Natural killer cell treated with Interleukin-12 subunit alpha and Interleukin-12 subunit beta and Interleukin-15 and Interleukin-18, amount 100 ng/mL, for 72 hours (primary cell): Measurements from ENCODE around the gene DIO2. TPM values are rescaled to one million over a fixed set of nuclear protein-coding genes. Genes with fewer than 3 reads are reported as not detected.

ENCODE experiments used
- ATAC-seq, 2 donors: fragments of 150-1000 bp; cut with Tn5 transposase in 1 of 2; sonication (Bioruptor Pico), chemical (Tn5 transposase) in 1 of 2; 2 replicates each; pipeline ENCODE4 v1.10.0; 2021
- DNase-seq: peaks from one replicate; pipeline ENCODE4 v3.0.0; 2022; ENCODE audit warnings: low spot score
- H3K27ac Mint-ChIP-seq, 2 donors: 1 replicate in 1 of 2; 2 replicates in 1 of 2; pipeline ENCODE4 v1.8.0; 2022; ENCODE audit warnings: mixed read lengths in 2 of 2, mild to moderate bottlenecking in 1 of 2, moderate library complexity in 1 of 2
- H3K27me3 Mint-ChIP-seq, 2 donors: 1 replicate in 1 of 2; 2 replicates in 1 of 2; pipeline ENCODE4 v1.8.0; 2022; ENCODE audit warnings: mixed read lengths in 2 of 2
- H3K36me3 Mint-ChIP-seq: one replicate; pipeline ENCODE4 v1.8.0; 2022; ENCODE audit warnings: mixed read lengths
- H3K4me1 Mint-ChIP-seq, 2 donors: 1 replicate in 1 of 2; 2 replicates in 1 of 2; pipeline ENCODE4 v1.8.0; 2022; ENCODE audit warnings: low read depth in 2 of 2, mixed read lengths in 2 of 2, mild to moderate bottlenecking in 1 of 2
- H3K4me3 Mint-ChIP-seq: one replicate; pipeline ENCODE4 v1.8.0; 2022; ENCODE audit warnings: mixed read lengths
- H3K9me3 Mint-ChIP-seq: 2 replicates; pipeline ENCODE4 v1.8.0; 2022; ENCODE audit warnings: mixed read lengths
- total RNA-seq, 2 donors: library from RNA; stranded (reverse); gene quantifications; one replicate each; pipeline ENCODE4 v1.2.3, GENCODE V29; 2022

DIO2 gene
- not detected for total RNA-seq

- H3K4me3 Mint-ChIP-seq = no peak within 1 kb of the TSS
- peaks cover 0 to 6% of the 10 kb centered on the region in 2 donors for H3K27me3 Mint-ChIP-seq
- ATAC-seq = no peak
- H3K9me3 Mint-ChIP-seq = peaks cover 7% of the 10 kb centered on the region
- no peak for DNase-seq
- no peaks in the 10 kb centered on the region for H3K36me3 Mint-ChIP-seq
- H3K4me1 Mint-ChIP-seq = peaks cover 3 to 5% of the 10 kb centered on the region in 2 donors
- no peak within 1 kb of the TSS for H3K27ac Mint-ChIP-seq
Measured at GRCh38 chr14:80211153-80212022, at the start of gene DIO2. TSS of gene DIO2 (minus strand) at chr14:80211504. CDS start at chr14:80211472, 32 bp downstream.

DNA sequence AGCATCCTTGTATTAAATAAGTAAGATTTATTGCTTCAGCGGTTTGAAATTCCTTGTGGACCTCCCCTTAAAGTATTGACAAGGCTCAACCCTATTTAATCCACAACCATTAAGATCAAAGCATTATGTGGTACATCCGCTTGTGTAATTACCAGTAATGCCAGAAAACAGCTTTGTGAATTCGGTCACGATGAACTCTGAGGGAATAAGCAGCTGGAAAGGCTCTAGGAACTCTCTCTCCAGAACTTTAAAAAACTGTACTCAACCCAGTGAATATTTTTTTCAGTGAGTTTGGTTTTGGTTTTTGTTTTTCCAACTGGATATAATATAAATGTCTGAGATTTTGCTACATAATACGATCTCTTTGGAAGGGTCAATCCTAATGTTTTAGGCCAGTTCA lies 49.3 kb upstream of the DIO2 start:
- DNase-seq (no peak), ATAC-seq (no peak)
- no peak overlapping the region for H3K27ac Mint-ChIP-seq
- no peaks in the 10 kb centered on the region for H3K27me3 Mint-ChIP-seq
- H3K9me3 Mint-ChIP-seq = peaks cover 24% of the 10 kb centered on the region
- no peak overlapping the region for H3K4me3 Mint-ChIP-seq
- no peaks in the 10 kb centered on the region for H3K4me1 Mint-ChIP-seq
- H3K36me3 Mint-ChIP-seq = no peaks in the 10 kb centered on the region

DNA sequence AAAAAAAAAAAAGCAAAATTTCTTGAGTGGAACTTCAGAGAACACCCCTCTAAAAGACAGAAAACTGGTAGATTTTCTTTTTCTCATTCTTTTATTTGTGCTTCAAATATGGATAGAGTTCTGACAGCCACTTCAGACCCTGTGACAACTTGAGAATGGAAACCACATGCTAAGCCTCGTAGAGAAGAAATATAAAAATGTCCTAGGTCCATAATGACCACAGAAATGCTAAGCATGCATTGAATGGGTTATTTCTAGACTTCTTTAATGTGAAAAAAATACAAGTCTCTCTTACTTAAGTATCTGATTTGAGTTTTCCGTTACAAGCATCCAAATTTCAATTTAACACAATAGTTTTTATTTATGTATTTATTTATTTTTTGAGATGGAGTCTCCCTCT lies 28.3 kb upstream of the DIO2 start:
- Mint-ChIP-seq H3K4me3 (no peak overlapping the region), H3K9me3 (peaks cover 6% of the 10 kb centered on the region), H3K36me3 (peaks cover 6% of the 10 kb centered on the region), H3K27me3 (no peaks in the 10 kb centered on the region), H3K27ac (no peak overlapping the region), H3K4me1 (no peaks in the 10 kb centered on the region)
- DNase-seq = no peak
- ATAC-seq = no peak

- no peak for ATAC-seq
- Mint-ChIP-seq H3K4me3 (no peak overlapping the region), H3K36me3 (peaks cover 6% of the 10 kb centered on the region), H3K4me1 (no peaks in the 10 kb centered on the region), H3K27me3 (no peaks in the 10 kb centered on the region), H3K9me3 (peaks cover 6% of the 10 kb centered on the region), H3K27ac (no peak overlapping the region)
- no peak for DNase-seq
Measured at GRCh38 chr14:80237143-80237542, 25.8 kb upstream of the DIO2 start.

- DNase-seq (no peak), ATAC-seq (no peak)
- Mint-ChIP-seq H3K9me3 (peaks cover 15% of the 10 kb centered on the region), H3K36me3 (peaks cover 6% of the 10 kb centered on the region), H3K27me3 (no peaks in the 10 kb centered on the region), H3K27ac (no peak overlapping the region), H3K4me1 (no peaks in the 10 kb centered on the region), H3K4me3 (no peak overlapping the region)
Measured at GRCh38 chr14:80233470-80234089, 22.3 kb upstream of the DIO2 start.

- H3K4me1 Mint-ChIP-seq = no peaks in the 10 kb centered on the region
- no peak for ATAC-seq
- no peaks in the 10 kb centered on the region for H3K27me3 Mint-ChIP-seq
- peaks cover 12% of the 10 kb centered on the region for H3K9me3 Mint-ChIP-seq
- no peaks in the 10 kb centered on the region for H3K36me3 Mint-ChIP-seq
- DNase-seq = no peak
- no peak overlapping the region for H3K27ac Mint-ChIP-seq
- H3K4me3 Mint-ChIP-seq = no peak overlapping the region
Measured at GRCh38 chr14:80231702-80232101, 20.4 kb upstream of the DIO2 start.

GRCh38 chr14:80223696-80224465 lies 12.6 kb upstream of the DIO2 start:
- DNase-seq = no peak
- Mint-ChIP-seq H3K36me3 (no peaks in the 10 kb centered on the region), H3K9me3 (peaks cover 8% of the 10 kb centered on the region), H3K27ac (no peak overlapping the region), H3K4me1 (no peaks in the 10 kb centered on the region), H3K4me3 (no peak overlapping the region), H3K27me3 (no peaks in the 10 kb centered on the region)
- no peak for ATAC-seq

- H3K27me3 Mint-ChIP-seq = peaks cover 0 to 5% of the 10 kb centered on the region in 2 donors
- H3K4me3 Mint-ChIP-seq = no peak overlapping the region
- no peaks in the 10 kb centered on the region for H3K36me3 Mint-ChIP-seq
- ATAC-seq (no peak), DNase-seq (no peak)
- H3K9me3 Mint-ChIP-seq = peaks cover 3% of the 10 kb centered on the region
- H3K27ac Mint-ChIP-seq = no peak overlapping the region
- peaks cover 3 to 5% of the 10 kb centered on the region in 2 donors for H3K4me1 Mint-ChIP-seq
Measured at GRCh38 chr14:80216818-80217217, 5.5 kb upstream of the DIO2 start.

DNA sequence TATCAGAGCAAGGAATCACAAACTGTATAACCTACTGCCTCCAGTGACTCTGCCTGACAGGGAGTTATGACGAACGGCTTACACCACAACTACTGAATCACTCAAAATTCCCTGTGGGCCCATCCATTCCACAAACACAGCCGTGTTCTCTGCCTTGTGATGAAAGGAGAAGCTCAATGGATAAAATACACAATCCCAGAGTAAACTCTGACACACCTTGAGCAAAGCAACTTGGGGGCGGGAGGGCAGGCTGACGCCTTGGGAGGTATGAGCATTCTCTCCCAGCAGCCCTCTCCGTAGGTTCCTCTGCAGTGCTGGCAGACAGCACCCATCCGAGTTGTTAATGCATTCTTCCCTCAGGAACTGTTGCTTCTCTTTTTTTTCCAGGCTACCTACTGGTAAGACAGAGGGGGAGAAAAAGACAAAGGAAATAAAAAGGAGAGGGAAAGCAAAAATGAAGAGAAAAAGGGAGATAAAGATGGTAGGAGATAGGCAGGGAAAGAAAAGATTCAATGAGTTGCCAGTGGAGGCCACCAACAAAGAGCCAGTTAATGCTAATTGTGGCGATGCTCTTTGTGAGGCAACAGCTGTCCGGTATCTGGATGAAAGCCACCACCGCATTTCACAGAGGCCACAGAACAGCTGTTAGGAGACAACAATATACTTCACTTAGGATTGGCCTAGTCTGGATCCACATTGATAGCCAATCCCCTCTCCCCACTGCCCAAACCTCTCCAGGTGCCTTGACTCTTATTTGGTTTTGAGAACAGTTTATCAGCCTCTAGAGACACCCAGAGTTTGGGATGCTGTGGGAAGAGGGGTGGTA lies 4.7 kb upstream of the DIO2 start:
- peaks cover 3% of the 10 kb centered on the region for H3K9me3 Mint-ChIP-seq
- ATAC-seq (no peak), DNase-seq (no peak)
- no peak overlapping the region for H3K4me3 Mint-ChIP-seq
- H3K4me1 Mint-ChIP-seq = peaks cover 3 to 5% of the 10 kb centered on the region in 2 donors
- peaks cover 0 to 6% of the 10 kb centered on the region in 2 donors for H3K27me3 Mint-ChIP-seq
- no peak overlapping the region for H3K27ac Mint-ChIP-seq
- no peaks in the 10 kb centered on the region for H3K36me3 Mint-ChIP-seq

GRCh38 chr14:80215081-80215480 lies 3.8 kb upstream of the DIO2 start:
- Mint-ChIP-seq H3K27me3 (peaks cover 0 to 6% of the 10 kb centered on the region in 2 donors), H3K36me3 (no peaks in the 10 kb centered on the region), H3K27ac (no peak overlapping the region), H3K4me1 (peaks cover 3 to 5% of the 10 kb centered on the region in 2 donors), H3K4me3 (no peak overlapping the region), H3K9me3 (peaks cover 3% of the 10 kb centered on the region)
- DNase-seq = no peak
- ATAC-seq = no peak

DNA sequence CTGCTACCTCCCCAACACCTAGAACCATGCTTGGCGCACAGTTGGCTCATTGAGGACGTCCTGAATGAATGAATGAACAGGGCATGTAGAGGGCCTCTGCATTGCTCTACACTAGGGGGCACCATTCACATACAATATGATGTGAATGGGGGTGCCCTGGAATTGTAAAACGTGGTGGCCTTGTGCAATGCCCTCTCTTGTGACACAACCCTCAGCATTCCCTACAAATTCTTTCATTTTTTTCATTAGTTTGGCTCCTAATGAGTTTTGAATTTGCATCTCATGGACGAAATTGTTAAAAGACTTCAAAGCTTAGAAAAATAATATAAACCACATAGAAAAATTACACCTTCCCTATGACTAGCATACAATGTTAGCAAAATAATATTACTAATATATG lies 2.3 kb upstream of the DIO2 start:
- Mint-ChIP-seq H3K27ac (no peak overlapping the region), H3K4me3 (no peak overlapping the region), H3K27me3 (peaks cover 0 to 6% of the 10 kb centered on the region in 2 donors), H3K4me1 (peaks cover 3 to 5% of the 10 kb centered on the region in 2 donors), H3K36me3 (no peaks in the 10 kb centered on the region), H3K9me3 (peaks cover 3% of the 10 kb centered on the region)
- ATAC-seq = no peak
- no peak for DNase-seq

DNA sequence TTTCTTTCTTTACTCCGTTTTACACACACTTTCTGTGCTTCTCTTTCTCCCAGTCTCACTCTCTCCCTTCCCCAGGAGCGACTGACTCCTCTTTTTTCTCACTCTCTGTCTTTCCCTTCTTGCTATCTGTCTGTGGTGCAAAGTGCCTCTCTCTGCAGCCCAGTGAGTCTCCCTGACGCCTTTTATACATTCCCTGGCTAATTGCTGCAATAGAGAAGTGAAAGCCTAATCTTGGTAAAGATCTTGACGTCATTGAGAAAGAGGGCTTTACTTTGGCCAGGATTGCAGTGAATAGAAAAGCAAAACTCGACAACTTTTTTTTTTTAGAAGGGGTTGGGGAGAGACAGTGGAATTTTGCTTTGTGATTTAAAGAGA lies 706 bp upstream of the DIO2 start:
- peaks cover 4% of the 10 kb centered on the region for H3K9me3 Mint-ChIP-seq
- no peak for ATAC-seq
- peaks cover 0 to 6% of the 10 kb centered on the region in 2 donors for H3K27me3 Mint-ChIP-seq
- no peak overlapping the region for H3K27ac Mint-ChIP-seq
- H3K36me3 Mint-ChIP-seq = no peaks in the 10 kb centered on the region
- H3K4me3 Mint-ChIP-seq = no peak overlapping the region
- H3K4me1 Mint-ChIP-seq = peaks cover 3 to 5% of the 10 kb centered on the region in 2 donors
- DNase-seq = no peak

DNA sequence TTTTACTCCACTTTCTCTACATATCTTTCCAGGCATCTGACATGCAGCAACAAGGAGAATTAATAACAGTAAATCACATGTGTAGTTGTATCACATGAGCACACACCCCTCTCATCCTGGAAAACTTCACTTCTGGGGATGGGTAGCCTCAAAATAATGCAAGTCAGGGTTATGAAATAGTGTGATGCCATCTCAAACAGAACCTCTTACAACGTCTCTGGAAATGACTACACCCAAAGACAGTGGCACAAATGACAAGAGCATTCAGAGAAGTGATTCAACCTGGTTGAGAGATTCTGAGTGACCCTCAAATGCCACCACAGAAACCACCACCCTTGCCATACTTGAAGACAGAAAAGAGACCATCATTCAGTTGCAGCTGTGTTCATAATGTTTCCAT lies 2.8 kb downstream of the DIO2 start:
- H3K9me3 Mint-ChIP-seq = peaks cover 7% of the 10 kb centered on the region
- H3K27me3 Mint-ChIP-seq = peaks cover 0 to 6% of the 10 kb centered on the region in 2 donors
- H3K27ac Mint-ChIP-seq = no peak overlapping the region
- peaks cover 3 to 5% of the 10 kb centered on the region in 2 donors for H3K4me1 Mint-ChIP-seq
- ATAC-seq (no peak), DNase-seq (no peak)
- no peaks in the 10 kb centered on the region for H3K36me3 Mint-ChIP-seq
- H3K4me3 Mint-ChIP-seq = no peak overlapping the region
